ENCODE results near the gene PTCRA. TPM values are rescaled to one million over a fixed set of nuclear protein-coding genes. Genes with fewer than 3 reads are reported as not detected.

PTCRA gene
- total RNA-seq = not detected

GRCh38 chr6:42915732-42916131 is at the start of gene PTCRA:
TSS of gene PTCRA (plus strand) at chr6:42916053. CDS start at chr6:42916070, 17 bp downstream.
- 82% methylated on average over 10 of the region's 10 CpGs for WGBS
- no peaks in the 10 kb centered on the region for H3K36me3 ChIP-seq
- no peaks in the 10 kb centered on the region for H3K27me3 ChIP-seq (replicated peaks; ENCODE audit: insufficient read depth)
- H3K4me1 ChIP-seq (replicated peaks) = no peaks in the 10 kb centered on the region
- intact Hi-C loops (cut with DNase I) = no loop called here
- H3K27ac ChIP-seq = no peak within 1 kb of the TSS
- no peaks in the 10 kb centered on the region for H3K9me3 ChIP-seq
- DNase-seq (ENCODE audit: low spot score) = no peak
- TF ChIP-seq POLR2A (IDR thresholded peaks at IDR 0.05) (no peak), CTCF (IDR thresholded peaks at IDR 0.05) (no peak), POLR2AphosphoS5 (IDR thresholded peaks at IDR 0.05) (no peak)
- H3K4me3 ChIP-seq = no peak within 1 kb of the TSS

- no peak for DNase-seq (ENCODE audit: low spot score)
- Histone ChIP-seq H3K36me3 (no peaks in the 10 kb centered on the region), H3K4me3 (no peak overlapping the region), H3K27me3 (replicated peaks; ENCODE audit: insufficient read depth) (no peaks in the 10 kb centered on the region), H3K9me3 (no peaks in the 10 kb centered on the region), H3K4me1 (replicated peaks) (no peaks in the 10 kb centered on the region), H3K27ac (no peak overlapping the region)
- 70% methylated on average over 2 of the region's 2 CpGs for WGBS
- intact Hi-C loops (cut with DNase I) = no loop called here
- TF ChIP-seq POLR2AphosphoS5 (IDR thresholded peaks at IDR 0.05) (no peak), CTCF (IDR thresholded peaks at IDR 0.05) (no peak), POLR2A (IDR thresholded peaks at IDR 0.05) (no peak)
Measured at GRCh38 chr6:42870145-42870936, 45.5 kb upstream of the PTCRA start.

- H3K36me3 ChIP-seq = no peaks in the 10 kb centered on the region
- no peak overlapping the region for H3K27ac ChIP-seq
- no peak for DNase-seq (ENCODE audit: low spot score)
- intact Hi-C loops (cut with DNase I) = no loop called here
- no peaks in the 10 kb centered on the region for H3K4me1 ChIP-seq (replicated peaks)
- H3K4me3 ChIP-seq = no peak overlapping the region
- WGBS = 69% methylated on average over 3 of the region's 3 CpGs
- TF ChIP-seq POLR2A (IDR thresholded peaks at IDR 0.05) (no peak), CTCF (IDR thresholded peaks at IDR 0.05) (no peak), POLR2AphosphoS5 (IDR thresholded peaks at IDR 0.05) (no peak)
- no peaks in the 10 kb centered on the region for H3K9me3 ChIP-seq
- no peaks in the 10 kb centered on the region for H3K27me3 ChIP-seq (replicated peaks; ENCODE audit: insufficient read depth)
Measured at GRCh38 chr6:42871711-42872110, 44.1 kb upstream of the PTCRA start.

GRCh38 chr6:42873313-42873712 is 42.5 kb upstream of the PTCRA start:
- Histone ChIP-seq H3K4me1 (replicated peaks) (no peaks in the 10 kb centered on the region), H3K27ac (no peak overlapping the region), H3K27me3 (replicated peaks; ENCODE audit: insufficient read depth) (no peaks in the 10 kb centered on the region), H3K4me3 (no peak overlapping the region), H3K36me3 (no peaks in the 10 kb centered on the region), H3K9me3 (no peaks in the 10 kb centered on the region)
- WGBS = 52% methylated on average over 2 of the region's 2 CpGs
- intact Hi-C loops (cut with DNase I) = no loop called here
- no peak for TF ChIP-seq POLR2A (IDR thresholded peaks at IDR 0.05)
- no peak for TF ChIP-seq POLR2AphosphoS5 (IDR thresholded peaks at IDR 0.05)
- TF ChIP-seq CTCF (IDR thresholded peaks at IDR 0.05) = no peak
- no peak for DNase-seq (ENCODE audit: low spot score)

GRCh38 chr6:42877695-42878094 is 38.2 kb upstream of the PTCRA start:
- Histone ChIP-seq H3K27ac (no peak overlapping the region), H3K27me3 (replicated peaks; ENCODE audit: insufficient read depth) (no peaks in the 10 kb centered on the region), H3K9me3 (no peaks in the 10 kb centered on the region), H3K4me3 (no peak overlapping the region), H3K36me3 (no peaks in the 10 kb centered on the region), H3K4me1 (replicated peaks) (peaks cover 1% of the 10 kb centered on the region)
- WGBS = 67% methylated on average over 3 of the region's 3 CpGs
- intact Hi-C loops (cut with DNase I) = loop anchor here (2.0 to 5.0 kb wide), 4 partner anchors 90 to 215 kb away; partner anchors contain the start of gene TBCC
- no peak for TF ChIP-seq POLR2A (IDR thresholded peaks at IDR 0.05)
- no peak for TF ChIP-seq POLR2AphosphoS5 (IDR thresholded peaks at IDR 0.05)
- no peak for TF ChIP-seq CTCF (IDR thresholded peaks at IDR 0.05)
- DNase-seq (ENCODE audit: low spot score) = no peak
